NCI-H1105 treated with DMSO at 0.1 percent for 48 hours (cell line): Measurements from ENCODE around the gene GNAS-AS1.

ENCODE experiments used
- DNase-seq: peaks from one replicate; lab custom pipeline; 2025; lab: John Stamatoyannopoulos, UW

The GNAS-AS1 gene

GRCh38 chr20:58855506-58856389, 5.0 kb upstream of the GNAS-AS1 start:
- no peak for DNase-seq

GRCh38 chr20:58854638-58855471, 4.2 kb upstream of the GNAS-AS1 start:
- DNase-seq = no peak

- DNase-seq = no peak
These were observed 3.4 kb upstream of the GNAS-AS1 start for GRCh38 chr20:58853976-58854637.

- no peak for DNase-seq
These were observed 2.8 kb upstream of the GNAS-AS1 start for GRCh38 chr20:58853466-58853865.

- peak; percentile 40 for DNase-seq
These were observed 2.0 kb upstream of the GNAS-AS1 start, which contains the start of gene GNAS for GRCh38 chr20:58852543-58853271. Gene GNAS (plus strand): TSS chr20:58852716.

GRCh38 chr20:58851969-58852458, 1.3 kb upstream of the GNAS-AS1 start:
- DNase-seq = no peak

GRCh38 chr20:58851221-58851968, 693 bp upstream of the GNAS-AS1 start:
- no peak for DNase-seq

- no peak for DNase-seq
These were observed 3.2 kb downstream of the GNAS-AS1 start for GRCh38 chr20:58847463-58847862.

- DNase-seq = no peak
These were observed 5.0 kb downstream of the GNAS-AS1 start for GRCh38 chr20:58845706-58846105.

GRCh38 chr20:58843128-58843556, 7.6 kb downstream of the GNAS-AS1 start:
- no peak for DNase-seq

- DNase-seq = no peak
These were observed 8.4 kb downstream of the GNAS-AS1 start for GRCh38 chr20:58842276-58842675.

- no peak for DNase-seq
These were observed 9.0 kb downstream of the GNAS-AS1 start for GRCh38 chr20:58841539-58842264.

GRCh38 chr20:58840816-58841538, 9.7 kb downstream of the GNAS-AS1 start:
- no peak for DNase-seq

- no peak for DNase-seq
These were observed 10.5 kb downstream of the GNAS-AS1 start for GRCh38 chr20:58839991-58840747.

GRCh38 chr20:58839474-58839874, 11.2 kb downstream of the GNAS-AS1 start:
- peak; percentile 65 for DNase-seq

GRCh38 chr20:58838174-58838573, 12.5 kb downstream of the GNAS-AS1 start:
- no peak for DNase-seq

- DNase-seq = no peak
These were observed 13.0 kb downstream of the GNAS-AS1 start for GRCh38 chr20:58837717-58838116.

- DNase-seq = no peak
These were observed 14.0 kb downstream of the GNAS-AS1 start for GRCh38 chr20:58836616-58837204.
